Measurements from ENCODE around the gene PDLIM4.

- no peak for TF ChIP-seq GATA2 (IDR thresholded peaks at IDR 0.05; ENCODE audit: low read depth, low read length)
- TF ChIP-seq GATA3 (IDR thresholded peaks at IDR 0.05; ENCODE audit: low read depth, low read length): no peak
Measured at GRCh38 chr5:132261881-132262845, 4.7 kb downstream of the PDLIM4 start.
